Neuronal stem cell (in vitro differentiated cells): ENCODE results near the gene PCF11.

Experiments
- DNase-seq: peaks from one replicate; pipeline ENCODE4 v3.0.0-alpha.2; 2013; ENCODE audit warnings: low spot score
- H2AFZ ChIP-seq: one replicate; pipeline ENCODE4 v1.6.1; 2013; ENCODE audit warnings: mild to moderate bottlenecking, low read length, inconsistent platforms
- H2AK5ac ChIP-seq: 2 replicates; pipeline ENCODE4 v1.6.1; 2013; ENCODE audit warnings: low read depth, mild to moderate bottlenecking, inconsistent platforms, low read length, moderate library complexity, mixed read lengths
- H2BK120ac ChIP-seq: 2 replicates; pipeline ENCODE4 v1.6.1; 2013; ENCODE audit warnings: low read depth, mild to moderate bottlenecking, inconsistent platforms, low read length, moderate library complexity, mixed read lengths
- H2BK12ac ChIP-seq: one replicate; pipeline ENCODE4 v1.6.1; 2013; ENCODE audit warnings: low read length, inconsistent platforms
- H2BK15ac ChIP-seq: 2 replicates; pipeline ENCODE4 v1.6.1; 2013; ENCODE audit warnings: mild to moderate bottlenecking, low read length, inconsistent platforms, mixed read lengths
- H2BK5ac ChIP-seq: one replicate; pipeline ENCODE4 v1.6.1; 2013; ENCODE audit warnings: inconsistent platforms, mild to moderate bottlenecking, low read length, moderate library complexity
- H3K14ac ChIP-seq: one replicate; pipeline ENCODE4 v1.6.1; 2013; ENCODE audit warnings: low read length, inconsistent platforms
- H3K18ac ChIP-seq: 2 replicates; pipeline ENCODE4 v1.6.1; 2013; ENCODE audit warnings: low read length, inconsistent platforms
- H3K23ac ChIP-seq: 2 replicates; pipeline ENCODE4 v1.6.1; 2013; ENCODE audit warnings: low read depth, mild to moderate bottlenecking, mixed read lengths, low read length, inconsistent platforms; ENCODE audit not compliant: poor library complexity
- H3K27ac ChIP-seq: replicated peaks from 3 replicates; pipeline ENCODE4 v1.5.1; 2013; ENCODE audit warnings: low read length, inconsistent platforms
- H3K27me3 ChIP-seq, 3 experiments: 2 replicates each; pipeline ENCODE4 v1.6.1; 2013; ENCODE audit warnings: low read length in 3 of 3, mild to moderate bottlenecking in 2 of 3, inconsistent platforms in 1 of 3, low read depth in 1 of 3, mixed read lengths in 1 of 3, moderate library complexity in 1 of 3; ENCODE audit not compliant: control insufficient read depth in 3 of 3, insufficient read depth in 3 of 3
- H3K36me3 ChIP-seq, 2 donors: replicated peaks in 1 of 2; 2 replicates each; pipeline ENCODE4 v1.6.1; 2013; ENCODE audit warnings: low read length in 2 of 2; ENCODE audit not compliant: control insufficient read depth in 2 of 2, insufficient read depth in 2 of 2
- H3K4ac ChIP-seq: 2 replicates; pipeline ENCODE4 v1.6.1; 2013; ENCODE audit warnings: inconsistent platforms, mild to moderate bottlenecking, low read length, moderate library complexity
- H3K4me1 ChIP-seq, 2 donors: 1 replicate in 1 of 2; 2 replicates in 1 of 2; pipeline ENCODE4 v1.6.1; 2013; ENCODE audit warnings: low read length in 2 of 2, low read depth in 1 of 2; ENCODE audit not compliant: control insufficient read depth in 2 of 2, insufficient read depth in 1 of 2
- H3K4me2 ChIP-seq: one replicate; pipeline ENCODE4 v1.6.1; 2013; ENCODE audit warnings: mild to moderate bottlenecking, low read length, inconsistent platforms; ENCODE audit not compliant: insufficient read depth, poor library complexity, severe bottlenecking
- H3K4me3 ChIP-seq, 2 donors: 2 replicates each; pipeline ENCODE4 v1.5.1; 2013; ENCODE audit warnings: low read length in 2 of 2, mild to moderate bottlenecking in 2 of 2, inconsistent platforms in 1 of 2, moderate library complexity in 1 of 2
- H3K79me1 ChIP-seq: one replicate; pipeline ENCODE4 v1.6.1; 2013; ENCODE audit warnings: low read depth, mild to moderate bottlenecking, inconsistent platforms, low read length, moderate library complexity
- H3K9ac ChIP-seq: one replicate; pipeline ENCODE4 v1.6.1; 2013; ENCODE audit warnings: mild to moderate bottlenecking, low read depth, low read length, inconsistent platforms; ENCODE audit not compliant: poor library complexity
- H3K9me3 ChIP-seq, 2 donors: replicated peaks in 1 of 2; 2 replicates each; pipeline versions ENCODE3 to v1.6.1; 2013; ENCODE audit warnings: low read length in 2 of 2, mild to moderate bottlenecking in 2 of 2, inconsistent platforms in 1 of 2, low read depth in 1 of 2, mixed read lengths in 1 of 2, moderate library complexity in 1 of 2; ENCODE audit not compliant: control insufficient read depth in 2 of 2, insufficient read depth in 1 of 2
- H4K8ac ChIP-seq: one replicate; pipeline ENCODE4 v1.6.1; 2013; ENCODE audit warnings: low read depth, mild to moderate bottlenecking, inconsistent platforms, low read length, moderate library complexity
- H4K91ac ChIP-seq: one replicate; pipeline ENCODE4 v1.6.1; 2013; ENCODE audit warnings: low read length, low read depth, mild to moderate bottlenecking, inconsistent platforms; ENCODE audit not compliant: poor library complexity
- WGBS, 2 donors: extraction: QIAGEN DNeasy Blood & Tissue Kit; methylation state at CpG; one replicate each; pipeline ENCODE4 v1.1.7; 2013; ENCODE audit warnings: missing lambda C conversion rate in 2 of 2, mixed read lengths in 1 of 2; ENCODE audit not compliant: insufficient read length in 2 of 2, insufficient replicate concordance in 1 of 2; ENCODE audit errors: extremely low coverage in 2 of 2; 5-methylcytosine and 5-hydroxymethylcytosine counted together

PCF11 gene

DNA sequence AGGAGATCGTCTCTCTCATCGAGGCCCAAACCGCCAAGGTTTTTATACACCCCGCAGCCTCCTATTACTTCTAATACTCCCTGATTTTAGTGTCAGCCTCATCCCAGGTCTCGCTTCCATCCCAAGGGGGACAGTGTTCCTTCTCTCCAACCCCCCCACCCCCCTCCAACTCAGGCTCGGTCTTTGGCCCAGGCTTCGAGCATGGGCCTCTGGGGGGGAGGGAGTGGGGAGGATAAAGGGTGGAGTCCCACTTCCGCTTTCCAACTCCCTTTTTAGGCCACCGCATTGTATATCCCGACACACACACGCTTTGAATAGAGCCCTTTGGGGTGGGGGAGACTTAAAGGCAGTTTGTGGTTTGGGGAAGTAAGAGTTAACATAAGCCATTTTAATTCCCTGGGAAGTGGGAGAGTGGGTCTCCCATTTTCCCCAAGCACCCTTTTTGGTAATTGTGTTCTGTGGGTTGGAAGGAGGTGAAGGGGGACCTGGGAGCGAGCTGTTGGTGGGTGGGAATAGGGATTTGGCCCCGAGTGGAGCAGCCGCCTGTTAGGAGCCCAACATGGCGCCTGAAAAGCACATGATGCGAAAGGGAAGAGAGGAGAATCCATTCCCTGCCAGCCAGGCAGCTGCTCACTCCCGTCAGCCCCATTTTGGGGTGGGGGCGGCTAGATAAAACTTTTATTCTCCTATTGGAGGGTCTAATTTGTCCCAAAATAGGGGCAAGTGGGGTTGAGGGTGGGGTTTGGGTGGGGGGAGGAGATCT, 844 bp downstream of the PCF11 start:
- Histone ChIP-seq H3K14ac (peak overlapping the region; percentile 89), H3K4ac (peak overlapping the region; percentile 95), H2BK15ac (peak overlapping the region; percentile 81), H2AFZ (peak overlapping the region; percentile 81), H3K4me1 (peaks cover 4 to 13% of the 10 kb centered on the region in 2 donors), H3K36me3 (peaks cover 4 to 46% of the 10 kb centered on the region in 2 donors), H3K79me1 (no peaks in the 10 kb centered on the region), H2BK5ac (peak overlapping the region; percentile 87), H4K8ac (peak overlapping the region; percentile 48), H2BK12ac (no peak overlapping the region), H3K23ac (peak overlapping the region; percentile 98), H3K4me3 (peak overlapping the region; percentile 94 to 95), H3K18ac (peak overlapping the region; percentile 98), H4K91ac (peak overlapping the region; percentile 85), H2BK120ac (peak overlapping the region; percentile 76), H3K9me3 (no peaks in the 10 kb centered on the region), H3K9ac (peak overlapping the region; percentile 91), H3K27ac (peak overlapping the region; percentile 87), H3K27me3 (no peaks in the 10 kb centered on the region), H3K4me2 (peak overlapping the region; percentile 23), H2AK5ac (peak overlapping the region; percentile 99)
- DNase-seq = peak; percentile 35
- WGBS, 2 donors = no CpG with 5 or more reads among the region's 18 CpGs

DNA sequence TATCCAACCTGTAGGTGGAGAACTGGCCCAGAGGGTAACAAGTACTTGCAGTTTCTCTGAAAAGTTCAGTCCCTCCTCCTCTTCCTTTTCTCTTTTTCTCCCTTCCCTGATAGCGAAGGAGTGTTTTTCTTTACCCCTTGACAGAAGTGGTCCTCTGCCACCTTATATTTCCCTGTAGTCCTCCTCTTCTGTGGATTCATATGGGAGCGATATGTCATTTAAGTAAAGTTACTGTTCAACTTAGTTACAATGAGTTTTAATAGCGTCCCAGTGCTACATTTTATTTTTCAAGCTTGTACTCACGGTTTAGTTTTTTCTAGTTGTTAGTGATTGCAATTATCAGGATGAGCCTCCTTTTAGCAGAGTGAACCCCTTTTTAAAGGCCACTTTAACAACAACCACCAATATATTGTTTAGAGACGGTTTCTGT, 1.4 kb downstream of the PCF11 start:
- Histone ChIP-seq H2AK5ac (no peak overlapping the region), H4K91ac (no peak overlapping the region), H2BK5ac (peak overlapping the region; percentile 87), H3K4me1 (peaks cover 4 to 13% of the 10 kb centered on the region in 2 donors), H3K4me3 (peak overlapping the region; percentile 94 to 95), H2BK120ac (no peak overlapping the region), H3K14ac (no peak overlapping the region), H3K23ac (no peak overlapping the region), H2AFZ (no peak overlapping the region), H3K36me3 (peaks cover 4 to 52% of the 10 kb centered on the region in 2 donors), H3K9ac (no peak overlapping the region), H3K27me3 (no peaks in the 10 kb centered on the region), H3K9me3 (no peaks in the 10 kb centered on the region), H3K27ac (no peak overlapping the region), H4K8ac (no peak overlapping the region), H2BK15ac (no peak overlapping the region), H3K4me2 (peak overlapping the region; percentile 43), H2BK12ac (no peak overlapping the region), H3K18ac (no peak overlapping the region), H3K79me1 (no peaks in the 10 kb centered on the region), H3K4ac (no peak overlapping the region)
- no peak for DNase-seq
- WGBS, 2 donors = no CpG with 5 or more reads among the region's 5 CpGs

DNA sequence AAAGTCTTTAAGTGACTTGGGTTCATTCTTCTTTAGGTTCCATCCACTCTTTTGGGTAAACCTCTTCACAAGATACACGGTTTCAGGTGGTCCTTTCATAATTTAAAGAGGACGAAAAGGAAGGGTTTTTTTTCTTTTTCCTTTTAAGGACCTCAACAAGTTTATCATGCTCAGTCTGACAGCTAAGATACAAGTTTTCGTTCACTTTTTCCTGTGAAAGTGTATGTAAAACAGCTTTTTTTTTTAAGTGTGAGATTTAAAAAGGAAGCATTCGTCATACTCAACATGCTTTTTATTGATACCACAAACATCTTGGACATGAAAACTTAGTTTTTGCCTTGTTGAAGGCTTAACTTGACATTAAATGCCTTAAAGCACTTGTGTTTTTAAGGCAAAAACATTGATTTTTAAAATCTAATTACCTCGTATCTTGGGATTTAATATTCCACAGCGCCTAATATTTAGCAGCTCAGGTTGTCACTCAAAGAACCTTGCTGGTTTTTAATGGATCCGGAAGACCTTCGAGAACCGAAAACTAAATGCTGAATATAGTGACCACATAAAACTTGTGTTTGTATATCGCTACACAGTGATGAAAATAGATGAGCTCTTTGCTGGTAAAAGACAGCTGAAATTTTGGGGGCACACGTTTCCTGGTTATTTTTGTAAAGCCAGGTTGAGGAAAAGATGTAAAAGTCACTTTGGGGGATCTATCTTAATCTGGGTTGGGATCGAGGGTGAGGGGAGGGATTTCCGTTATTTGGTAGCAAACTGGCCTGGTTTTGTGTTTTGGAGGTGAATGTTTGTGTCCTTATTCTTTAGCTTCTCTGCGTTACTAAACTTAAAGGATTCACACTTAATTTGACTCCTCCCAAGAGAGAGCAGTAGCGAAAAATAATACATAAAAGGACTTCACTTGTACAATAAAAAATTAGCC, 2.3 kb downstream of the PCF11 start:
- no peak overlapping the region for H2AFZ ChIP-seq
- no peak overlapping the region for H3K9ac ChIP-seq
- no peak overlapping the region for H3K14ac ChIP-seq
- peaks cover 6 to 60% of the 10 kb centered on the region in 2 donors for H3K36me3 ChIP-seq
- no peak overlapping the region for H3K4ac ChIP-seq
- H3K9me3 ChIP-seq = no peaks in the 10 kb centered on the region
- no peak for DNase-seq
- H3K4me1 ChIP-seq = peaks cover 4 to 13% of the 10 kb centered on the region in 2 donors
- peak overlapping the region in 1 of 2 donors; percentile 94 for H3K4me3 ChIP-seq
- H4K91ac ChIP-seq = no peak overlapping the region
- H2BK5ac ChIP-seq = no peak overlapping the region
- no peak overlapping the region for H2AK5ac ChIP-seq
- H2BK12ac ChIP-seq = no peak overlapping the region
- no peak overlapping the region for H2BK120ac ChIP-seq
- no peak overlapping the region for H3K23ac ChIP-seq
- no peaks in the 10 kb centered on the region for H3K27me3 ChIP-seq
- H3K27ac ChIP-seq = no peak overlapping the region
- peak overlapping the region; percentile 56 for H3K4me2 ChIP-seq
- no peaks in the 10 kb centered on the region for H3K79me1 ChIP-seq
- H4K8ac ChIP-seq = no peak overlapping the region
- H2BK15ac ChIP-seq = no peak overlapping the region
- no peak overlapping the region for H3K18ac ChIP-seq
- no CpG with 5 or more reads among the region's 15 CpGs for WGBS, 2 donors
